ENCODE results near the gene CNTF.

Gene CNTF

GRCh38 chr11:58656348-58656747, 33.9 kb downstream of the CNTF start:
- Histone ChIP-seq H3K4me3 (ENCODE audit: insufficient read length, low read depth) (no peak overlapping the region), H3K36me3 (ENCODE audit: insufficient read depth, insufficient read length, low read length) (no peaks in the 10 kb centered on the region), H3K27me3 (ENCODE audit: insufficient read depth, insufficient read length) (no peaks in the 10 kb centered on the region), H3K4me1 (ENCODE audit: insufficient read depth, insufficient read length) (no peaks in the 10 kb centered on the region), H3K9me3 (ENCODE audit: insufficient read depth, low read length) (no peaks in the 10 kb centered on the region; the same call in 1 of the 2 replicates), H3K9ac (ENCODE audit: insufficient read length, low read depth) (no peak overlapping the region)
- no peak for TF ChIP-seq ZNF274 (IDR thresholded peaks at IDR 0.05; ENCODE audit: low read depth, low read length)
- no peak for DNase-seq (ENCODE audit: low read depth, low spot score)

- Histone ChIP-seq H3K27me3 (ENCODE audit: insufficient read depth, insufficient read length) (peaks cover 3% of the 10 kb centered on the region), H3K9me3 (ENCODE audit: insufficient read depth, low read length) (no peaks in the 10 kb centered on the region), H3K36me3 (ENCODE audit: insufficient read depth, insufficient read length, low read length) (no peaks in the 10 kb centered on the region), H3K4me3 (ENCODE audit: insufficient read length, low read depth) (no peak overlapping the region), H3K4me1 (ENCODE audit: insufficient read depth, insufficient read length) (no peaks in the 10 kb centered on the region), H3K9ac (ENCODE audit: insufficient read length, low read depth) (no peak overlapping the region)
- no peak for DNase-seq (ENCODE audit: low read depth, low spot score)
- TF ChIP-seq SUZ12 (IDR thresholded peaks at IDR 0.05; ENCODE audit: extremely low read depth, insufficient read depth, insufficient read length) (no peak), ZNF274 (IDR thresholded peaks at IDR 0.05; ENCODE audit: low read depth, low read length) (no peak), YY1 (IDR thresholded peaks at IDR 0.05; ENCODE audit: insufficient read depth, insufficient read length) (no peak)
Observed at GRCh38 chr11:58658623-58659022, 36.2 kb downstream of the CNTF start.

GRCh38 chr11:58659404-58659803, 36.9 kb downstream of the CNTF start:
- Histone ChIP-seq H3K36me3 (ENCODE audit: insufficient read depth, insufficient read length, low read length) (no peaks in the 10 kb centered on the region), H3K9me3 (ENCODE audit: insufficient read depth, low read length) (no peaks in the 10 kb centered on the region), H3K27me3 (ENCODE audit: insufficient read depth, insufficient read length) (peaks cover 4% of the 10 kb centered on the region), H3K4me1 (ENCODE audit: insufficient read depth, insufficient read length) (no peaks in the 10 kb centered on the region), H3K9ac (ENCODE audit: insufficient read length, low read depth) (no peak overlapping the region), H3K4me3 (ENCODE audit: insufficient read length, low read depth) (no peak overlapping the region)
- no peak for DNase-seq (ENCODE audit: low read depth, low spot score)
- TF ChIP-seq ZNF274 (IDR thresholded peaks at IDR 0.05; ENCODE audit: low read depth, low read length) (no peak), YY1 (IDR thresholded peaks at IDR 0.05; ENCODE audit: insufficient read depth, insufficient read length) (no peak), SUZ12 (IDR thresholded peaks at IDR 0.05; ENCODE audit: extremely low read depth, insufficient read depth, insufficient read length) (no peak)

GRCh38 chr11:58659910-58660570, 37.6 kb downstream of the CNTF start:
- no peaks in the 10 kb centered on the region for H3K36me3 ChIP-seq (ENCODE audit: insufficient read depth, insufficient read length, low read length)
- H3K27me3 ChIP-seq (ENCODE audit: insufficient read depth, insufficient read length) = peaks cover 4% of the 10 kb centered on the region
- TF ChIP-seq SUZ12 (IDR thresholded peaks at IDR 0.05; ENCODE audit: extremely low read depth, insufficient read depth, insufficient read length) (no peak), ZNF274 (IDR thresholded peaks at IDR 0.05; ENCODE audit: low read depth, low read length) (no peak), YY1 (IDR thresholded peaks at IDR 0.05; ENCODE audit: insufficient read depth, insufficient read length) (no peak)
- H3K9me3 ChIP-seq (ENCODE audit: insufficient read depth, low read length) = no peaks in the 10 kb centered on the region
- H3K4me1 ChIP-seq (ENCODE audit: insufficient read depth, insufficient read length) = no peaks in the 10 kb centered on the region
- H3K9ac ChIP-seq (ENCODE audit: insufficient read length, low read depth) = no peak overlapping the region
- no peak for DNase-seq (ENCODE audit: low read depth, low spot score)
- H3K4me3 ChIP-seq (ENCODE audit: insufficient read length, low read depth) = no peak overlapping the region

- Histone ChIP-seq H3K36me3 (ENCODE audit: insufficient read depth, insufficient read length, low read length) (no peaks in the 10 kb centered on the region), H3K27me3 (ENCODE audit: insufficient read depth, insufficient read length) (no peaks in the 10 kb centered on the region), H3K9ac (ENCODE audit: insufficient read length, low read depth) (no peak overlapping the region), H3K9me3 (ENCODE audit: insufficient read depth, low read length) (no peaks in the 10 kb centered on the region), H3K4me3 (ENCODE audit: insufficient read length, low read depth) (no peak overlapping the region), H3K4me1 (ENCODE audit: insufficient read depth, insufficient read length) (no peaks in the 10 kb centered on the region)
- DNase-seq (ENCODE audit: low read depth, low spot score) = no peak
- no peak for TF ChIP-seq ZNF274 (IDR thresholded peaks at IDR 0.05; ENCODE audit: low read depth, low read length)
- TF ChIP-seq YY1 (IDR thresholded peaks at IDR 0.05; ENCODE audit: insufficient read depth, insufficient read length) = no peak
- TF ChIP-seq SUZ12 (IDR thresholded peaks at IDR 0.05; ENCODE audit: extremely low read depth, insufficient read depth, insufficient read length) = no peak
Observed at GRCh38 chr11:58671983-58672633, 49.6 kb downstream of the CNTF start.

- TF ChIP-seq YY1 (IDR thresholded peaks at IDR 0.05; ENCODE audit: insufficient read depth, insufficient read length) (no peak), ZNF274 (IDR thresholded peaks at IDR 0.05; ENCODE audit: low read depth, low read length) (no peak), SUZ12 (IDR thresholded peaks at IDR 0.05; ENCODE audit: extremely low read depth, insufficient read depth, insufficient read length) (no peak)
- no peak overlapping the region for H3K9ac ChIP-seq (ENCODE audit: insufficient read length, low read depth)
- no peaks in the 10 kb centered on the region for H3K4me1 ChIP-seq (ENCODE audit: insufficient read depth, insufficient read length)
- H3K27me3 ChIP-seq (ENCODE audit: insufficient read depth, insufficient read length) = no peaks in the 10 kb centered on the region
- no peak overlapping the region for H3K4me3 ChIP-seq (ENCODE audit: insufficient read length, low read depth)
- H3K9me3 ChIP-seq (ENCODE audit: insufficient read depth, low read length) = no peaks in the 10 kb centered on the region
- H3K36me3 ChIP-seq (ENCODE audit: insufficient read depth, insufficient read length, low read length) = no peaks in the 10 kb centered on the region
- DNase-seq (ENCODE audit: low read depth, low spot score) = no peak
Observed at GRCh38 chr11:58674609-58675008, 52.1 kb downstream of the CNTF start.

All from NT2/D1 (cell line).